ENCODE results near the gene PEX7.
"Not testable (repeated sequence)": the region's sequence is repeated elsewhere in the genome, so short reads cannot be mapped to it uniquely, and the experiment has no call there.

The PEX7 gene

DNA sequence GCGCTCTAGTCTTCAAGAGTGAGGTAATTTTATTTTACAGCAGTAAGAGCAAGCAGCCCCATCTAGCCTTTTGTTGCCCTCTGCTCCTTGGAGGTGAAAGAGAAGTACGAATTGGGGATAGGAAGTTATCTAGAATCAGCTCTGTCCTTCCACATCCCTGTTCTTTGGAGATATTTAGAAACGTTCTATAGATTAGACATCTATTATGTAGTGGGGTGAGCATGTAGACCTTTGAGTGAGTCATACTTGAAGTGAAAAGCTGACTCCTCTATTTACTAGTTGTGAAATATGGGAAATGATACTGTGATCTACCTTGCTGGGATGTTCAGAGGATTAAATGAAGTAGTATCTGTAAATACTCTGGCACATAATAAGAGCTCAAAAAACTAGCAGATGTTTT is 63.7 kb downstream of the PEX7 start:
- in situ Hi-C loops (cut with MboI; ENCODE audit: low pct_unique_long_range_greater_than_20kb, low sequenced_read_pairs): no loop called here
- DNase-seq: no peak

DNA sequence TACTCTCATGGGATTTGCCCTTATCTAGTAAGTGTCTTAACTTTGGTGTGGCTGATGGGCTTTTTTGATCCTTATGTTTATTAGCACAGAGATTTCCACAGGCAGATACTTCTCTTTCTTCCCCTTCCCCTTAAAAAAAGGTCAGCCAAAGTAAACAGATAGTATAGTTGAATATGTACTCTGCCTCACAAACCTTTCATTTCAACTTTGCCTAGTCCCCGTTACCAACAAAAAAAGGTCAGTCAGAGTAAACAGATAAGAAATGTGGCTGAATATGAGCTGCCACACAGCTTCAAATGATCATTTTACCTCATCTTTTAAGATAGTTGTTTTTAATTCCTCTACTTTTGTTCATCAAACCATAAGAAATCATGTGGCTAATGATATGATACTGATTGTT is 65.6 kb downstream of the PEX7 start:
- in situ Hi-C loops (cut with MboI; ENCODE audit: low pct_unique_long_range_greater_than_20kb, low sequenced_read_pairs): no loop called here

DNA sequence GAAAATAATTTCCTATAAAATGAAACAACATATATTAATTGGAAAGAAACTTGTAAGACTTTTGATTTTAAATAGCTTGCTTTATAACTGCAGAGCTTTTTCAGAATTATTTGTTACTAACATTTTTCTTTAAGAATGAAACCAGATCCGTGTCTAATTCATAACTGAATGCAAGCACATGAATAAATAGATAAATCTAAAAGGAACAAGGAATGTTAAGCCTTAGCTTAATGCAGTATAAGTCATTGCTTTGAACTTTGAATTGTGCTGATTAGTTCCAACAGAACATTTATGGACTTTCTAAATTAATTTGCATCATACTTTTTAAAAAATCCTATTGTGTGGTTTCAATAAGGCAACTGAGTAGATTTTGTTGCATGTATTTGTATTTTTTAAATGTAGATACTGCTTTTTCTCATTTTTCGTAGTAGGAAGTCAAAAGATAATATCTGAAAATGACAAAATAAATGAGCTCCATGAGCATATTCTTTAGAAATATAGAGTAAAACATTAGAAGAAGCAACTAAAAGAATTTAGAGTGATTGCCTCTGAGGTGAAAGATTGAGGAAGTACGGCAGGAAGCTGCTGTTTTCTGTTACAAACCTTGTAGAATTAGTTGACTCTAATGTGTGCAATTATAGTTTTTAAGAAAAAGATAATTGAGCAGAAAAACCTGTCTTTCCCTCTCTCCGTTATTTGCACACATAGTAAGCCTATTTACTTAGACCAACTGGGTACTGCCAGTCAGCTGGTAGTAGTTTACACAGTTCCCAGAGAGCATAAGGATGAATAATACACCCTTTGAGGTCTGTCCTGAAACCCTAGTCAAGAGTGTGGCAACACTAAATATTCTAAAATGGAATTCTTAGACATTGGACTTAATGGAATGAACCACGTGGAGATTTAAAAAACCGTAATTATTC is 67.1 kb downstream of the PEX7 start:
- peak; percentile 52 for DNase-seq
- in situ Hi-C loops (cut with MboI; ENCODE audit: low pct_unique_long_range_greater_than_20kb, low sequenced_read_pairs): no loop called here

More for the DNA sequence above, 65.6 kb downstream of the PEX7 start:
- no peak for DNase-seq

DNA sequence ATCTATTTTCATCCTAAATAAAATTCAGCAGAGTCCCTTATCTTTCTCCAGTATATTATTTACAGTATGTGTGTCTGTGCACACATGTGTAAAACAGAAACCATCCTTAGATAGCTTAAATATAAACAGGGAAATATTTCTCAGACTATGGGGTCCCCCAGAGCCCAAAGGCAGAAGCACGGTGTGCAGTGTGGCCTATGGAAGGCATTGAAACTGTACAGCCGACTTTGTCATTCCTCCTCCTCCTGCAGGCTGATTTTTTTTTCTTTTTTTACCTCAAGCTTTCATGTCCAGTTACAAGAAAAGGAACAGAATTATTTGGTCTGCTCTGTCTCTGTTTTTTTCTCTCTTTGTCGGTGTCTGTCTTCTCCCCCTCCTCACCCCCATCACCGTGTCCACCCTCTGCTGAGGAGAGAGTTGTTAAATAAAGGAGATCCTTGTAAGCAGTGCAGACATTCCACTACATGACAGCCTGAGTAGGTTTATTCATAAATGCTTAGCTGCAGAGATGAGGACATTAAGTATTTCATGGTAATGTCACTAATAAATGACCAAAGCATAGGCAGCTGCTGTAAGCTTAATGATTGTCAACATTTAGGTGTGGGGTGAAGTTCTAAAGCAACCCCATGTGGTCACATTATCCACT is 67.9 kb downstream of the PEX7 start:
- in situ Hi-C loops (cut with MboI; ENCODE audit: low pct_unique_long_range_greater_than_20kb, low sequenced_read_pairs): no loop called here
- no peak for DNase-seq

DNA sequence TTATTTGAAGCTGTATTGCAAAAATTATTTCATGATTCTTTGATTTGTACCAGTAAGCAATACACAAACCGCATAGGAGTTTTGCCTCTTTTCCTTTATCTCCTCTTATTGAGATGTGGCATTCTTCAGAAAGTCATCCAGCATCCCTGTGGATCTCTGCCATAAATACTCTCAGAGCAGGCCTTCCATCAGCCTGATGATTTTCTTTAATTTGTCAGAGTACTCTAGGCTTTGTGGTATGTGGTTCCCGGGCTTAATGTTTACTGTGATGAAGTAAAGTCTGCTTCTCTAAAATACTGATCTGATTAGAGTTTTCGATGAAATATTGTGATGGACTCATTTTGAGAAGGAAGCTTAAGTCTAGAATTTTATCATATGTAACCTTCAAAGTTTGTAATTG is 68.6 kb downstream of the PEX7 start:
- in situ Hi-C loops (cut with MboI; ENCODE audit: low pct_unique_long_range_greater_than_20kb, low sequenced_read_pairs): no loop called here
- no peak for DNase-seq

DNA sequence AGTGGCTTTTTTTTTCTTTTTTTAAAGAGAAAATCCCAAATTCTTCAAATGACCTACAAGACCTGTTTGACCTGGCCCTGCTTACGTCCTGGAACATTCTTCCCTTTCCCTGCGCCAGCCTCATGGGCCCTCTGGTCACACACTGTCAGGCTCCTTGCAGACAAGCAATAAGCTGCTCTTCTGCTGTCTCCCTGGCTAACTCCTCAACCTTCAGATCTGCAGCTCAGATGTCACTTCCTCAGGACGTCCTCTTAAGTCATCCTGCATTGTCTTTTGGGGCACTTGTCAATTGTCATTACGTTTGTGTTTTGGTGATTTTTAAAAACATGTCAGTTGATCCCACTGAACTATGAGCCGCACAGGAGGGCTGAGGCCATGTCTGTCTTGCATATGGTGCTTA is 70.8 kb downstream of the PEX7 start:
- DNase-seq: no peak
- in situ Hi-C loops (cut with MboI; ENCODE audit: low pct_unique_long_range_greater_than_20kb, low sequenced_read_pairs): no loop called here

DNA sequence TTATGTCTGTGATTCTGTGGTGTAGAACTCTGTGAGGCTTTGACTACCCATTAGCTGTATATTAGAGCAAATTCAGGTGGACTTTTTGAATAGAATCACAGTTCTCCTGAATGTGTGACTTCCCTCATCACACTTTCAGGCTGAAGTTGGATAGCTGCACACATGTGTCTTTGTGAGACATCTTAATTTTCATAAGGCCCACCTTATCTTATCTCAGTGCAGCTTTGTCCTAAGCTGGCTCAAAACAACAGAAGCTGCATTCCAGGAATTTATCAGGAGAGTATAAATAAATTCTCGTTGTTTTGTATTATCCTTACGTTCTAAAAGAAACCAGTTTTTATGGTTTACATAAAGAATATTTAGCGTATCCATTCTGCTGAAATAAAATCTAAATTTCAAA is 73.5 kb downstream of the PEX7 start:
- DNase-seq: no peak
- in situ Hi-C loops (cut with MboI; ENCODE audit: low pct_unique_long_range_greater_than_20kb, low sequenced_read_pairs): no loop called here

DNA sequence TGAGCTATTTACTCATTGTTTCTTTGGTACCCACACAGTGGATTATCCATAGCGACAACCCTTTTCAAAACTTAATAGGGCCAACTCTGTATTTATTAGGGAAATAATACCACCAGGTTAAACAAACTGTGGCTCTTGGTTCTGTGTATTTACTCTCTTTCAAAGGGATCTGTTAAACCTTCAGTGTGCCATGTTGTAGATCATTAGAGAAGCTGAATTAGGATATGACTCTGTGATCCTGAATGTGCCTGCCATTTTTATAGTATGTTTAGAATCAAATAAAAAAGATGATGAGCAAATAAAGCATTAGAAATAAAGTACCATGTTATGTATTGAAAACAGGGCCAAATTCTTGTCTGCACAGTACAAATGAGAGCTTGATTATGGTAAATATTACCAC is 74.7 kb downstream of the PEX7 start:
- no peak for DNase-seq
- in situ Hi-C loops (cut with MboI; ENCODE audit: low pct_unique_long_range_greater_than_20kb, low sequenced_read_pairs): no loop called here

DNA sequence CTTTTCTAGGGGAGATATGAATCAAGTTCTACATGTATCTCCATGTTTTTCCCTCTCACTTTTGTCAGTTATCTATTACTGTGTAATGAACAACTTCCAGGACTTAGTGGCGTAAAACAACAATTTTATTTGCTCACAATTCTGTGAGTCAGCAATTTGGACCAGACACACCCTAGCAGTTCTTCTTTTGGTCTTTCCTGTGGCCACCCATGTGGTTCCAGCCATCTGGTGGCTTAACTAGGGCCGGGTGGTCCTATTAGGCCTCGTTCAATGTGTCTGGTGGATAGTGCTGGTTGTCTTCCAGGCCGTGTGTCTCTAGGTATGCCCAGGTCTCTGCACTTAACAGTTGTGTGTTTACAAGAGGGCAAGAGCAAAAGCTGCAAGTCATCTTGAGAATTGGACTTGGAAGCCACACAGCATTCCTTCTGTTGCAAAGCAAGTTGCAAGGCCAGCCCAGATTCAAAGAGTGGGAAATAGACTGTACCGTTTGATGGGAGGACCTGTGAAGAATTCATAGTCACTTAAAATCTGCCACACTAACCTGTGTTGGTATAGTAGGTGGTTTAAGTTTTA is 78.9 kb downstream of the PEX7 start:
- DNase-seq: no peak
- in situ Hi-C loops (cut with MboI; ENCODE audit: low pct_unique_long_range_greater_than_20kb, low sequenced_read_pairs): no loop called here

DNA sequence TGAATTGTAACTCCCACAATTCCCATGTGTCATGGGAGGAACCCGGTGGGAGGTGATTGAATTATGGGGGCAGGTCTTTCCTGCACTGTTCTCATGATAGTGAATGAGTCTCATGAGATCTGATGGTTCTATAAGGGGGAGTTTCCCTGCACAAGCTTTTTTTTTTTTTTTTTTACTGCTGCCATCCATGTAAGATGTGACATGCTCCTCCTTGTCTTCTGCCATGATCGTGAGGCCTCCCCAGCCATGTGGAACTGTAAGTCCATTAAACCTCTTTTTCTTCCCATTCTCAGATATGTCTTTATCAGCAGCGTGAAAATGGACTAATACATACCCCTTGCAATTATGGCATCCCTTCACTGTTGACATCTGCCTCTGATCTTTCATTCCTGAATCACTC is 82.1 kb downstream of the PEX7 start:
- DNase-seq; in situ Hi-C loops (cut with MboI; ENCODE audit: low pct_unique_long_range_greater_than_20kb, low sequenced_read_pairs): not testable (repeated sequence)

DNA sequence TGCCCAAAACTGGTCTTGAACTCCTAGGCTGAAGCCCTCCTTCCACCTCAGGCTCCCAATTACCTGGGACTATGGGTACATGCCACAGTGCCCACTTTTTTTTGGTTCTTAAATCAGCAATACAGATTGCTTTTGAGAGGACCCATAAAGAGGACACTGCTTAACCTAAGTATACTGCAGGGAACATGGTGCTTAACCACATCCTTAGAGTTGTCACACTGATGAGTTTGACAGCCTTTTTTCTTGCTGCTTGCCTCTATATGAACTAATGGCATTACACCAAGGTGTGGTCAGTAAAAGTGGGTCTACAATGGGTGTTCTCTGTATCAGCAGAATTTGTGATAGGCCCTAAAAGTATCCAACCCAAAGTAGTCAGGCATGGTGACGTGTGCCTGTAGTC is 92.6 kb downstream of the PEX7 start:
- in situ Hi-C loops (cut with MboI; ENCODE audit: low pct_unique_long_range_greater_than_20kb, low sequenced_read_pairs): no loop called here

DNA sequence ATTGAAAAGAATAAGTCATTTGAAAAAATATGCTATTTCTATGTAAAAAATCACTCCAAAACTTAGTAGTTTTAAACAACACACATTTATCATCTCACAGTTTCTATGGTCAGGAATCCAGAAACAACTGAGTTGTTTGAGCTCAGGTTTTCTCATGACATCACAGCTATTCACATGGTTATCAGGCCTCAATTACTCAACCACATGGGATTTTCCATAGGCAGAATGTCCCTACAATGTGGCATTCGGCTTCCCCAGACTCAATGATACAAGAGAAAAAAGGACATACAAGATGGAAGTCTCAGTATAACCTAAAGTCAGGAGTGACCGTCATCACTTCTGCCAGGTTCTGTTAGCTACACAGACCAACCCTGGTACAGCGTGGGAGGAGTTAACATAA is 96.3 kb downstream of the PEX7 start:
- DNase-seq: no peak
- in situ Hi-C loops (cut with MboI; ENCODE audit: low pct_unique_long_range_greater_than_20kb, low sequenced_read_pairs): no loop called here

More for the DNA sequence above, 92.6 kb downstream of the PEX7 start:
- DNase-seq: no peak

DNA sequence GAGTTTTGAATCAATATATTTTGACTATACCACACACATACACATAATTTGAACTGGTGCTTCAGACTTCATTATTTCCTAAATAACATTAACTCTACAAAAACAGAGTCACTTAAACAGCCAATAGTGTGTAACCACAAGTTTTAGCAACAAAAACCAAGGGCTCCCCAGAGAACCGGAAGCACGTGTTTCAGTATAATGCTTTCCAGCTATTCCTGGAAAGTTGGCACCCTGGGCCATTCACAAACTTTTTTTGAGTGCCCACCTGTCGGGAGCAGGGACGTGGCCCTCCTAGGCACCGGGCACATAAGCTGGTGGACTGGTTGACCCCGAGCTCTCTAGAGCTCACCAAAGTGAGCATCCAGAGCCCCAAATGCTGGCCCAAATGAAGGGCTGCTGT is 97.8 kb downstream of the PEX7 start:
- DNase-seq: peak; percentile 35
- in situ Hi-C loops (cut with MboI; ENCODE audit: low pct_unique_long_range_greater_than_20kb, low sequenced_read_pairs): no loop called here

DNA sequence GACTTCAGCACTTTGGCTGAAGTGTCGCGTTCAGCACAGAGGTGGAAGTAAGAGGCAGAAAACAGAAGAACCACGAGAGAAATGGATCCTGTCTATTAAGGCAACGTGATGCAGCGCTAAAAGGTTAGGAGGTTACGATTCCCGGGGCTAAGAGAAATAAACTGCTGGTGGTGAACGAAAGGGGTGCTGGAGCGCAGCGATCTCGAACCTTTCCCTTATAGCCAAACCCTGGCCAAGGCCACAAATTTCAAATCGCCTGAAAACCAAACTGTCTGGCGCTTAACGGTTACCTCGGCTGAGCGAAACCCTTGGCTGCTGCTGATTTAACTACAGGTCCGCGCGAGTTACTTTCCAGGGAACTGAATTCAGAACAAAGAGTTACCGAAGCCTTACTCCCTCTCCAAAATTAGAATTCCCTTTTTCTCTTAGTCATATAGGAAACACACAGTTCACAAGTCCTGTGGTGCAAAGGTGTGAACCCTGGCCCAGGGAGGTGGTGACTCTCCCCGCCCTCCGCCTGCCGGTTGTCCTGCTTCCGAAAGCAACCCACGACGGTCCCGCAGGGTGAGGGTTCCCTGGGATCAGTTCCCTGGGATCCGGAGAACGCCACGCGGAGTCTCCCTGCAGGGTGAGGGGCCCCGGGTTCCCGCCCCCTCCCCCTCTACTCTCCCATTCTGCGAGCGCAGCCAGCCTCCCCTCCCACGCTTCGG is 98.4 kb downstream of the PEX7 start:
- DNase-seq: peak; percentile 33

DNA sequence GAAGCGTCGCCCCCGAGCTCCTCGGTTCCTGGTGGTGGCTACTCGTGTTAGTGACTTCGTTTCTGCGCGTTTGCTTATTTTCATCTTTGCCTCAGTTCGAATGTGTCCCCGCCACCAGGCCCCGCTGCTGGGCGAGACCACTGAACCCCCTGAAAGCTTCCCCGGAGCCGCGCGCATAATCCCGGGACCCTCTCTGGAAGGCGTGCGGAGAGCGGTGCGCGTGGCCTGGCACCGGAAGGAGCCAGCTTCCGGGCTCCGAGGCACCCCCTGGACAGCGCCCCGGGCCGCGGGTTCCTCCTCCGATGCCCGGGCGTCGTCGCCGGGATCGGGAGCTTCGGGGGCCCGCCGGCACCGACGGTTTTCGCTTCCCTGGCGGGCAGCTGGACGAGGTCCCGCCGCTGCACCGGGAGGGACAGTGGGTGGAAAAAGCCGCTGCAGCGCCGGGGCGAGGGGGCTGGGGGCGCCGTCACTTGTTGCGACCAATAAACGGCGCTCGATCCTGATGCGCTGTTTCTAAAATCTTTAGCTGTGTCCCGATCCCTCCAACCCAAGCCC is 99.1 kb downstream of the PEX7 start:
- in situ Hi-C loops (cut with MboI; ENCODE audit: low pct_unique_long_range_greater_than_20kb, low sequenced_read_pairs): no loop called here
- peak; percentile 40 for DNase-seq

More for the DNA sequence above, 98.4 kb downstream of the PEX7 start:
- in situ Hi-C loops (cut with MboI; ENCODE audit: low pct_unique_long_range_greater_than_20kb, low sequenced_read_pairs): no loop called here

DNA sequence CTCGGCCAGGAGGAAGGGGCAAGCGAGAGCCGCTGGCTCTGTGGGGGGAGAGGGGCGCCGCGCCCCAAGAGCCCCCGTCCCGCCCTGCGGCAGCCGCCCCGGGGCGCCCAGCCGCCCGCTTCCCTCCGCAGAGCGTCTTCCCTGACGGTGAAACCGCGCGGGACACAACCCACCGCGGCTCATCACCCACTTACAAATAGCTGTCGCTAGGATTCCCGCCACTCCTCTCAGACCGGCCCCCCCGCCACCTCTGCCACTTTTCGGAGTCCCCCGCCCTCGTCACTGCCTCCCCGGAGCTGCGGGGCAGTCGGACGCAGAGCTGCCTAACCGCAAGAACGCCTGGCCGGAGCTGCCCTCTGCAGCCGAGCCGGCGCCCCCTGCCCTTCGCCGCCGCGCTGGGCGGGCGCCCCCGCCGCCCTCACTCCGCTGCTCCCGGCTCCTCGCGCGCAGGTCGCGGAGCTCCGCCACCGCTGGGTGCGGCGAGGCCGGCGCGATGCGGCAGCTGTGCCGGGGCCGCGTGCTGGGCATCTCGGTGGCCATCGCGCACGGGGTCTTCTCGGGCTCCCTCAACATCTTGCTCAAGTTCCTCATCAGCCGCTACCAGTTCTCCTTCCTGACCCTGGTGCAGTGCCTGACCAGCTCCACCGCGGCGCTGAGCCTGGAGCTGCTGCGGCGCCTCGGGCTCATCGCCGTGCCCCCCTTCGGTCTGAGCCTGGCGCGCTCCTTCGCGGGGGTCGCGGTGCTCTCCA is 99.7 kb downstream of the PEX7 start, which contains the start of gene SLC35D3:
SLC35D3 (plus strand) TSS at position 366 of the 749 bp plus-strand sequence; CDS start at position 494, 128 bp downstream.
- peak; percentile 49 for DNase-seq
- in situ Hi-C loops (cut with MboI; ENCODE audit: low pct_unique_long_range_greater_than_20kb, low sequenced_read_pairs): no loop called here

DNA sequence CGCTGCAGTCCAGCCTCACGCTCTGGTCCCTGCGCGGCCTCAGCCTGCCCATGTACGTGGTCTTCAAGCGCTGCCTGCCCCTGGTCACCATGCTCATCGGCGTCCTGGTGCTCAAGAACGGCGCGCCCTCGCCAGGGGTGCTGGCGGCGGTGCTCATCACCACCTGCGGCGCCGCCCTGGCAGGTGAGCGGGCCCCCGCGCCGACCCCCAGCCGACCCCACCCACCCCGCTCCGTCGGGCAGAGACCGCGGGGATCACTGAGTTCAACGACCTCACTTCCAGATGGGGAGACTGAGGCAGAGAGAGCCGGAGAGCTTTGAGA is 100.3 kb downstream of the PEX7 start:
- in situ Hi-C loops (cut with MboI; ENCODE audit: low pct_unique_long_range_greater_than_20kb, low sequenced_read_pairs): no loop called here
- no peak for DNase-seq

DNA sequence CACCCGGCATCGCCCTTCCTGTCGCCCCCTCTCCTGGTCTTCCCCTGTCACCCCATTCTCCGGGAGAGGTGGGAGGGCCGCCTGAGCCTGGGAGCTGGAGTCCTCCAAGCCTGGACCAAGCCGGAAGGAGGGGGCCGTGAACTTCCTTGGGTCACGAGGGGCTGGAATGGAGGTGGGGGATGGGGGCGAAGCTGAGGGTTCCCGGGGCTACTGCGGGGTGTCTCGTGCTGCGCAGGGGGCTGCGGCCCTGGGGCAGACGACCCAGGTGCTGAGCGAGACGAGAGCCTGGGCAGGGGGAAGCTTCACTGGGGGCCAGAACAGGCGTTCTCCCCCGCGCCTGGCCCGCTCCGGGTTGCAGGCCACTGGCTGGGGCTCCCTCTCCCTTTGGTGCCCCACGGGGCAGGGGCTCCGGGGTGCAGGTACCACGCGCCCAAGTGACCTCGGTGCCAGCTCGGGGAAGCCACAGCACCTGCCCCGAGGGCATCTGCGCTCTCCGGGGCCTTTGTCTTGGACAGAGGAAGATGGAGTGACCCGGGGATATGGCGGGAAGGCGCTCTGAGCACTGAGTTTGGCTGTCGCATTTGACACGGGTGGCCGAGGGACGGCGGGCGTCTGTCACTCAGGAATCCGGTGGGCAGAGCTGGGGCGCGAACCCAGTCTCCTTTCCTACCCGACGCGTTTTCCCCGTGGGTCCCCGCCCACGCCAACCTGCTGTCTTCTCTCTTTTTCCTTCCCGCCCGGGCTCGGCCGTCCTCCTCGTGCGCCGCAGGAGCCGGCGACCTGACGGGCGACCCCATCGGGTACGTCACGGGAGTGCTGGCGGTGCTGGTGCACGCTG is 100.9 kb downstream of the PEX7 start:
- in situ Hi-C loops (cut with MboI; ENCODE audit: low pct_unique_long_range_greater_than_20kb, low sequenced_read_pairs): no loop called here
- DNase-seq: no peak
